GM23338 (cell line): ENCODE data around the gene DHX38.

Source experiments
- CTCF ChIP-seq, 2 experiments: fragments of 200-600 bp in 1 of 2; sonication (generic) in 1 of 2; conservative IDR thresholded peaks; 2 replicates each; pipeline versions ENCODE4 v1.5.1 to v1.6.1; 2016 to 2017; ENCODE audit warnings: antibody characterized with exemption in 2 of 2, low read depth in 2 of 2, mild to moderate bottlenecking in 2 of 2, moderate library complexity in 1 of 2
- EZH2 ChIP-seq: fragments of 200-600 bp; sonication (generic); IDR thresholded peaks from one replicate; pipeline ENCODE4 v1.8.0; 2017; ENCODE audit warnings: antibody characterized with exemption, mild to moderate bottlenecking, low read depth; ENCODE audit not compliant: unreplicated experiment
- EZH2phosphoT487 ChIP-seq: fragments of 200-600 bp; sonication (generic); IDR thresholded peaks from one replicate; pipeline ENCODE4 v1.8.1; 2018; ENCODE audit warnings: antibody characterized with exemption; ENCODE audit not compliant: unreplicated experiment
- POLR2AphosphoS5 ChIP-seq: IDR thresholded peaks from 2 replicates; pipeline ENCODE4 v1.6.1; 2016; ENCODE audit warnings: antibody characterized with exemption, low read depth
- ZNF114 ChIP-seq: fragments of 250-450 bp; sonication (Bioruptor Pico); IDR thresholded peaks from 2 replicates; pipeline ENCODE4 v1.5.0; 2020; ENCODE audit warnings: mild to moderate bottlenecking, moderate library complexity
- TF ChIP-seq, protein P1 (sequence below): IDR thresholded peaks from one replicate; pipeline ENCODE4 v1.6.1; 2018; ENCODE audit warnings: antibody characterized with exemption; ENCODE audit not compliant: unreplicated experiment

DNA sequence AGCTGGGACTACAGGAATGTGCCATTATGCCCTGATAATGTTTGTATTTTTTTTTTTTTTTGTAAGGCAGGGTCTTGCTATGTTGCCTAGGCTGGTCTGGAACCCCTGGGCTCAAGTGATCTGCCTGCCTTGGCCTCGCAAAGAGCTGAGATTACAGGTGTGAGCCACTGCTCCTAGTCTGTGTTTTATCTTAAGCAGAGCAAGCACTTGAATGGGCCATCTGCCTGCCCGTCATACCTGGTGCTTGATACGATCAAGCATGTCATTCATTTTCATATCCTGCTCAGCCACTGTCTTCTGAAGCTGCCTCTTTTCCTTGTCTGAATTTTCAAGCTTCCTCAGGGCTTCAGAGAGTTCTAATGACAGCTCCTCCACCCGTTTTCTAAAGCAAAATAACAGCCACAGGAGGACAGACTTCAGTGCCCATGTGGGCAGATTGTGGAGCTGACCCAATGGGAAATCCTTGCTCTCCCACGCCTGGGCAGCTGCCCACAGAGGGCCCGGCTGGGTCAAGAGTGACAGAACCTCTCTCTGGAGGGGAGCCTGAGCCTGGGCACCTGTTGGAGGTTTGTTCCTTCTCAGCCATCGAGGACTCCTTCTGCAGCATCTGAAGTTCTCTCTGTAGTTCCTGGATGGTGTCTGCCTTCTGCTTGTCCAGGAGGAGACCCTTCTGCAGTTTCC lies 36.5 kb downstream of the DHX38 start:
- TF ChIP-seq EZH2 = no peak
- no peak for TF ChIP-seq CTCF (conservative IDR thresholded peaks at IDR 0.05; ENCODE audit: low read depth in 2 of 2)
- no peak for TF ChIP-seq ZNF114 (CRISPR knock-in tag)
- TF ChIP-seq, protein P1, sequence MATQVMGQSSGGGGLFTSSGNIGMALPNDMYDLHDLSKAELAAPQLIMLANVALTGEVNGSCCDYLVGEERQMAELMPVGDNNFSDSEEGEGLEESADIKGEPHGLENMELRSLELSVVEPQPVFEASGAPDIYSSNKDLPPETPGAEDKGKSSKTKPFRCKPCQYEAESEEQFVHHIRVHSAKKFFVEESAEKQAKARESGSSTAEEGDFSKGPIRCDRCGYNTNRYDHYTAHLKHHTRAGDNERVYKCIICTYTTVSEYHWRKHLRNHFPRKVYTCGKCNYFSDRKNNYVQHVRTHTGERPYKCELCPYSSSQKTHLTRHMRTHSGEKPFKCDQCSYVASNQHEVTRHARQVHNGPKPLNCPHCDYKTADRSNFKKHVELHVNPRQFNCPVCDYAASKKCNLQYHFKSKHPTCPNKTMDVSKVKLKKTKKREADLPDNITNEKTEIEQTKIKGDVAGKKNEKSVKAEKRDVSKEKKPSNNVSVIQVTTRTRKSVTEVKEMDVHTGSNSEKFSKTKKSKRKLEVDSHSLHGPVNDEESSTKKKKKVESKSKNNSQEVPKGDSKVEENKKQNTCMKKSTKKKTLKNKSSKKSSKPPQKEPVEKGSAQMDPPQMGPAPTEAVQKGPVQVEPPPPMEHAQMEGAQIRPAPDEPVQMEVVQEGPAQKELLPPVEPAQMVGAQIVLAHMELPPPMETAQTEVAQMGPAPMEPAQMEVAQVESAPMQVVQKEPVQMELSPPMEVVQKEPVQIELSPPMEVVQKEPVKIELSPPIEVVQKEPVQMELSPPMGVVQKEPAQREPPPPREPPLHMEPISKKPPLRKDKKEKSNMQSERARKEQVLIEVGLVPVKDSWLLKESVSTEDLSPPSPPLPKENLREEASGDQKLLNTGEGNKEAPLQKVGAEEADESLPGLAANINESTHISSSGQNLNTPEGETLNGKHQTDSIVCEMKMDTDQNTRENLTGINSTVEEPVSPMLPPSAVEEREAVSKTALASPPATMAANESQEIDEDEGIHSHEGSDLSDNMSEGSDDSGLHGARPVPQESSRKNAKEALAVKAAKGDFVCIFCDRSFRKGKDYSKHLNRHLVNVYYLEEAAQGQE = no peak
- TF ChIP-seq POLR2AphosphoS5 = no peak
- TF ChIP-seq EZH2phosphoT487 = no peak
